H9 (cell line): ENCODE data around the gene NUBPL. TPM values are rescaled to one million over a fixed set of nuclear protein-coding genes. Genes with fewer than 3 reads are reported as not detected.

Experiments used
- DNase-seq: peaks from one replicate; pipeline ENCODE4 v3.0.0-alpha.2; 2017
- H2AFZ ChIP-seq: one replicate; pipeline ENCODE4 v1.6.1; 2013; ENCODE audit warnings: mild to moderate bottlenecking, low read length, control low read depth, moderate library complexity
- H2AK5ac ChIP-seq: 2 replicates; pipeline ENCODE4 v1.6.1; 2013; ENCODE audit warnings: low read length, control low read depth, mixed read lengths; ENCODE audit not compliant: insufficient read length
- H2BK120ac ChIP-seq: one replicate; pipeline ENCODE4 v1.6.1; 2013; ENCODE audit warnings: low read depth, mild to moderate bottlenecking, low read length, control low read depth, inconsistent platforms; ENCODE audit not compliant: poor library complexity, severe bottlenecking
- H2BK12ac ChIP-seq: 2 replicates; pipeline ENCODE4 v1.6.1; 2013; ENCODE audit warnings: low read length, control low read depth, mixed read lengths, low read depth; ENCODE audit not compliant: insufficient read length
- H2BK15ac ChIP-seq: 2 replicates; pipeline ENCODE4 v1.6.1; 2013; ENCODE audit warnings: low read depth, low read length, control low read depth
- H2BK20ac ChIP-seq: one replicate; pipeline ENCODE4 v1.6.1; 2013; ENCODE audit warnings: low read depth, mild to moderate bottlenecking, low read length, control low read depth, inconsistent platforms; ENCODE audit not compliant: poor library complexity, severe bottlenecking
- H2BK5ac ChIP-seq: 2 replicates; pipeline ENCODE4 v1.6.1; 2013; ENCODE audit warnings: low read length, control low read depth, mixed read lengths; ENCODE audit not compliant: insufficient read length
- H3K14ac ChIP-seq: 2 replicates; pipeline ENCODE4 v1.6.1; 2013; ENCODE audit warnings: low read length, control low read depth; ENCODE audit not compliant: insufficient read depth
- H3K18ac ChIP-seq: 2 replicates; pipeline ENCODE4 v1.6.1; 2013; ENCODE audit warnings: low read depth, mild to moderate bottlenecking, mixed read lengths, low read length, control low read depth; ENCODE audit not compliant: insufficient read length
- H3K23ac ChIP-seq: 2 replicates; pipeline ENCODE4 v1.6.1; 2013; ENCODE audit warnings: low read length, control low read depth, mixed read lengths, low read depth; ENCODE audit not compliant: insufficient read length
- H3K23me2 ChIP-seq: 2 replicates; pipeline ENCODE4 v1.6.1; 2013; ENCODE audit warnings: low read depth, mild to moderate bottlenecking, mixed read lengths, low read length, control low read depth; ENCODE audit not compliant: insufficient read length, poor library complexity, severe bottlenecking
- H3K27ac ChIP-seq: 2 replicates; pipeline ENCODE4 v1.5.1; 2013; ENCODE audit warnings: low read length, control low read depth, mixed read lengths, low read depth; ENCODE audit not compliant: insufficient read length
- H3K27me3 ChIP-seq: 2 replicates; pipeline ENCODE4 v1.6.1; 2013; ENCODE audit warnings: low read length, control low read depth, inconsistent platforms; ENCODE audit not compliant: insufficient read depth
- H3K4ac ChIP-seq: 2 replicates; pipeline ENCODE4 v1.6.1; 2013; ENCODE audit warnings: low read depth, mild to moderate bottlenecking, control low read depth, inconsistent platforms, low read length, moderate library complexity
- H3K4me1 ChIP-seq: 2 replicates; pipeline ENCODE4 v1.6.1; 2013; ENCODE audit warnings: low read length, control low read depth, inconsistent platforms; ENCODE audit not compliant: insufficient read depth
- H3K4me2 ChIP-seq: 2 replicates; pipeline ENCODE4 v1.6.1; 2013; ENCODE audit warnings: low read length, control low read depth, mixed read lengths; ENCODE audit not compliant: insufficient read length, insufficient read depth
- H3K56ac ChIP-seq: 2 replicates; pipeline ENCODE4 v1.6.1; 2013; ENCODE audit warnings: low read depth, mild to moderate bottlenecking, mixed read lengths, low read length, control low read depth; ENCODE audit not compliant: insufficient read length
- H3K79me1 ChIP-seq: 2 replicates; pipeline ENCODE4 v1.6.1; 2013; ENCODE audit warnings: low read depth, mild to moderate bottlenecking, moderate library complexity, low read length, control low read depth, inconsistent platforms; ENCODE audit not compliant: insufficient read depth, poor library complexity, severe bottlenecking
- H3K79me2 ChIP-seq: 2 replicates; pipeline ENCODE4 v1.6.1; 2013; ENCODE audit warnings: low read length, control low read depth, inconsistent platforms; ENCODE audit not compliant: insufficient read depth
- H3K9ac ChIP-seq: 2 replicates; pipeline ENCODE4 v1.6.1; 2013; ENCODE audit warnings: low read length, control low read depth, mixed read lengths; ENCODE audit not compliant: insufficient read length; ENCODE audit errors: extremely low read depth
- H3K9me3 ChIP-seq: one replicate; pipeline ENCODE4 v1.6.1; 2013; ENCODE audit warnings: low read depth, low read length, inconsistent platforms; ENCODE audit not compliant: control insufficient read depth
- H3T11ph ChIP-seq: one replicate; pipeline ENCODE4 v1.6.1; 2013; ENCODE audit warnings: mild to moderate bottlenecking, low read length, control low read depth, inconsistent platforms
- H4K20me1 ChIP-seq: one replicate; pipeline ENCODE4 v1.6.1; 2013; ENCODE audit not compliant: control insufficient read depth, insufficient read length, insufficient read depth
- H4K5ac ChIP-seq: 2 replicates; pipeline ENCODE4 v1.6.1; 2013; ENCODE audit warnings: low read depth, mild to moderate bottlenecking, mixed read lengths, low read length, control low read depth; ENCODE audit not compliant: insufficient read length
- H4K8ac ChIP-seq: replicated peaks from 2 replicates; pipeline ENCODE4 v1.6.1; 2013; ENCODE audit warnings: low read length, control low read depth, mixed read lengths, low read depth; ENCODE audit not compliant: insufficient read length
- H4K91ac ChIP-seq: 2 replicates; pipeline ENCODE4 v1.6.1; 2013; ENCODE audit warnings: low read depth, mild to moderate bottlenecking, moderate library complexity, mixed read lengths, low read length, control low read depth; ENCODE audit not compliant: insufficient read length
- H3K27ac Mint-ChIP-seq, 3 experiments: 2 replicates in 2 of 3; 3 replicates in 1 of 3; pipeline ENCODE4 v1.8.0; 2020 to 2021; ENCODE audit warnings: mixed read lengths in 3 of 3, mild to moderate bottlenecking in 1 of 3, moderate library complexity in 1 of 3
- H3K27me3 Mint-ChIP-seq: 2 replicates; pipeline ENCODE4 v1.8.0; 2021; ENCODE audit warnings: low read depth, mild to moderate bottlenecking, moderate library complexity, mixed read lengths
- H3K36me3 Mint-ChIP-seq, 3 experiments: 2 replicates in 2 of 3; 3 replicates in 1 of 3; pipeline ENCODE4 v1.8.0; 2020 to 2021; ENCODE audit warnings: low read depth in 3 of 3, mixed read lengths in 3 of 3; ENCODE audit not compliant: insufficient read depth in 1 of 3
- H3K4me1 Mint-ChIP-seq, 2 experiments: 2 replicates each; pipeline ENCODE4 v1.8.0; 2020; ENCODE audit warnings: mixed read lengths in 2 of 2
- H3K4me3 Mint-ChIP-seq, 2 experiments: 2 replicates in 1 of 2; 3 replicates in 1 of 2; pipeline ENCODE4 v1.8.0; 2020 to 2021; ENCODE audit warnings: mild to moderate bottlenecking in 2 of 2, mixed read lengths in 2 of 2, moderate library complexity in 1 of 2
- H3K9me3 Mint-ChIP-seq, 2 experiments: 2 replicates in 1 of 2; 3 replicates in 1 of 2; pipeline ENCODE4 v1.8.0; 2020; ENCODE audit warnings: mild to moderate bottlenecking in 2 of 2, mixed read lengths in 2 of 2, moderate library complexity in 1 of 2
- CTCF ChIP-seq: fragments of 200-600 bp; sonication (generic); conservative IDR thresholded peaks from 3 replicates; pipeline ENCODE4 v1.8.0; 2021; ENCODE audit warnings: antibody characterized with exemption, mild to moderate bottlenecking
- WGBS: extraction: QIAGEN DNeasy Blood & Tissue Kit; methylation state at CpG from one replicate; pipeline ENCODE4 v1.1.7; 2013; ENCODE audit warnings: missing lambda C conversion rate, low lambda C conversion rate, mixed read lengths; ENCODE audit not compliant: insufficient read length; ENCODE audit errors: extremely low coverage; 5-methylcytosine and 5-hydroxymethylcytosine counted together
- total RNA-seq: library from RNA; stranded (reverse); gene quantifications from 2 replicates; pipeline ENCODE4 v1.2.1, GENCODE V29; 2021

The NUBPL gene
- total RNA-seq, 1 experiment from 2014 or later, result 14.8 TPM

- Mint-ChIP-seq H3K4me1 (no peaks in the 10 kb centered on the region; a peak in 1 of 4 replicates), H3K36me3 (no peaks in the 10 kb centered on the region), H3K27me3 (no peaks in the 10 kb centered on the region), H3K4me3 (no peak overlapping the region), H3K27ac (no peak overlapping the region), H3K9me3 (no peaks in the 10 kb centered on the region)
- Histone ChIP-seq H3K4me2 (no peak overlapping the region), H3K9ac (no peak overlapping the region), H2AFZ (no peak overlapping the region), H4K8ac (no peak overlapping the region), H3K4me1 (no peaks in the 10 kb centered on the region; the same call in 1 of the 2 replicates), H3K23ac (no peak overlapping the region), H2BK5ac (no peak overlapping the region), H3K23me2 (no peaks in the 10 kb centered on the region), H3T11ph (no peak overlapping the region), H2BK12ac (no peak overlapping the region), H2AK5ac (no peak overlapping the region), H3K79me2 (no peaks in the 10 kb centered on the region), H2BK120ac (no peak overlapping the region), H2BK15ac (no peak overlapping the region), H4K91ac (no peak overlapping the region), H3K27me3 (no peaks in the 10 kb centered on the region), H3K18ac (no peak overlapping the region), H3K79me1 (no peaks in the 10 kb centered on the region), H3K14ac (no peak overlapping the region), H3K27ac (no peak overlapping the region), H3K56ac (no peak overlapping the region), H4K5ac (no peak overlapping the region), H4K20me1 (no peaks in the 10 kb centered on the region), H3K9me3 (no peaks in the 10 kb centered on the region), H3K4ac (no peak overlapping the region), H2BK20ac (no peak overlapping the region)
- no CpG with 5 or more reads among the region's 5 CpGs for WGBS
- DNase-seq, result no peak
- no peak for TF ChIP-seq CTCF
Observed at GRCh38 chr14:31766315-31766892, 205.2 kb downstream of the NUBPL start.
